HG03565 (cell line): ENCODE data around the gene PORCN.
"Not testable (repeated sequence)": the region's sequence is repeated elsewhere in the genome, so short reads cannot be mapped to it uniquely, and the experiment has no call there.

Experiments
- ATAC-seq: cut with Tn5 transposase; IDR thresholded peaks from one replicate; pipeline ENCODE4 v1.9.1; 2021; ENCODE audit warnings: mild to moderate bottlenecking, moderate library complexity; ENCODE audit not compliant: unreplicated experiment

Gene PORCN

DNA sequence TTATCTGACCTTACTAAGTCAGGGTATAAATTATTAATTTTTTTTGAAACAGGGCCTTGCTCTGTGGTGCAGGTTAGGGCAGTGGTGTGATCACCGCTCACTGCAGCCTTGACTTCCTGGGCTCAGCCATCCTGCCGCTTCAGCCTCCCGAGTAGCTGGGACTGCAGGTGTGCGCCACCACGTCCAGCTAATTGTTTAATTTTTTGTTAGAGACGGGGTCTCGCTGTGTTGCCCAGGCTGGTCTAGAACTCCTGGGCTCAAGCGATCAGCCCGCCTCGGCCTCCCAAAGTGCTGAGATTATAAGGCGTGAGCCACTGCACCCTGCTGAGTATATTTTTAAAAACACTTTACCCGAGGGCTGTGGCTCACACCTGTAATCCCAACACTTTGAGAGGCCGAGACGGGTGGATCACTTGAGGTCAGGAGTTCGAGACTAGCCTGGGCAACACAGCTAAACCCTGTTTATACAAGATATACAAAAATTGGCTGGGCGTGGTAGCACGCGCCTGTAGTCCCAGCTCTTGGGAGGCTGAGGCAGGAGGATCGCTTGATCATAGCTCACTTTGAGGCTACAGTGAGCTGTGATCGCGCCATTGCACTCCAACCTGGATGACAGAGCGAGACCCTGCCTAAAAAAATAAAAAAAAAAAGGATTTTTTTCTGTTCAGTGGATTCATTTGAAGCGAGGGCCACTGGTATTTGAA, 30.0 kb downstream of the PORCN start:
- no peak for ATAC-seq

DNA sequence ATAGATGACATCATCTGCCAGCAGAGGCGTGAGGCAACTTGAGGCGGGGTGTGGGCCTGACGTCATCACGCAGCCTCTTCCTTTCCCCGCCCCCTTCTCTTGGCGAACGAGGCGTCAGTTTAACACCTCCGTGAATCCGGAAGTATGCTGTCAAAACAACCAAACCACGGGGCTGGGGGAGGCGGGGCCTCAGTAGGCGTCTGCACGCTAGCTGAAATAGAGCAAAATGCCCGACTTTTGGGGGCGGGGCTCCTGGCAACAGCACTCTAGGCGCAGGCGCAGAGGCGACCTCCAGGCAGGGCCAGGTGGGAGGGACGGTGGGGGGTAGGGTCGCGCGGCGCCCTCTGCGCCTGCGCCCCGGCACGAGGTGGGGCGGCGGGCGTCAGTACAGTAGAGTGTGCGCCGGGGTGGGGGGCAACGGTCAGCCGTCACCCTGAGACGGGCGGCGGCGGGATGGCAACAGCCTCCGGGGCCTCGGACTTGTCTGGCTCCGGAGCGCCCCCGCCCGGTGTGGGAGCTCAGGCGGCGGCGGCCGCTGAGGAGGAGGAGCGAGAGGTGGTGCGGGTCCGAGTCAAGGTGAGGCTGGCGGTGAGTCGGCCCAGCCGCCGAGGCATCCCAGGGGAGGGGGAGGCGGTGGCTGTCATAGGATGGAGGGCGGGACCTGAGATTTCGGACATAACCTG, 30.7 kb downstream of the PORCN start, which contains the start of gene TBC1D25:
Gene TBC1D25, plus strand, starts transcription at position 370 of the 683 bp plus-strand sequence. Its CDS starts 84 bp downstream, at position 454.
- peak; percentile 73 for ATAC-seq

DNA sequence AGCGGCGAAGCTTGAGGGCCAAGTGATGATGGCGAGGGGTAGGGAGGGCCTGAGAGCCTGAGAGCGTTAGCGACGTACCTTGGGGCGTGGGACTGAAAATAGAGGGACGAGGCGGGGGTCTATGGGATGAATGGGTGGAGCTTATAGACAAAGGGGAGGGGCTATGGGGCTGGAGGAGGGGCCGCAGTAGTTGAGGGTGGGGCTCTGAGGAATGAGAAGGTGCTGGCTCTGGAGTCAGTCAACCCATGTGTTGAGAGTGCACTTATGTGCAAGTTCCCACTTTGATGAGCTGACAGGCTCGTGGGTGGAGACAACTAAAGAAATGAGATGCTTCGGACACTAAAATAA, 31.2 kb downstream of the PORCN start:
- peak; percentile 4 for ATAC-seq

DNA sequence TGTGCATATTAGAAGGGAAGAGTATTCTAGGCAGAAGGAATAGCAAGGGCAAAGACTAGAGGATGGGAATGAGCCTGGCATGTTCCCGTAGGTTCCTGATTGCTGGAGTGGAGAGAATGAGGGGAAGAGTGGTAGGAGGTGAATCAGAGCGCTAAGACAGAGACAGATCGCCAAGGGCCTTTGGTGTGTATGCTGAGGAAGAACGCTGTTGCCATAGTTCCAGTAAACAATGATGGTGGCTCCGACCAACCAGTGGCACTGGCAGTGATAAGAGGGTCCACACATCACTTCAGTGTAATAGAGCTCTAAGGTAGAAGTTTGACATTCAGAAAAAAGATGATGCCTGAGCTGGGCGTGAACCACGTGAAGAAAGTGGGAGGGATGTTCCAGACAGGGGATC, 31.7 kb downstream of the PORCN start:
- ATAC-seq, result no peak

DNA sequence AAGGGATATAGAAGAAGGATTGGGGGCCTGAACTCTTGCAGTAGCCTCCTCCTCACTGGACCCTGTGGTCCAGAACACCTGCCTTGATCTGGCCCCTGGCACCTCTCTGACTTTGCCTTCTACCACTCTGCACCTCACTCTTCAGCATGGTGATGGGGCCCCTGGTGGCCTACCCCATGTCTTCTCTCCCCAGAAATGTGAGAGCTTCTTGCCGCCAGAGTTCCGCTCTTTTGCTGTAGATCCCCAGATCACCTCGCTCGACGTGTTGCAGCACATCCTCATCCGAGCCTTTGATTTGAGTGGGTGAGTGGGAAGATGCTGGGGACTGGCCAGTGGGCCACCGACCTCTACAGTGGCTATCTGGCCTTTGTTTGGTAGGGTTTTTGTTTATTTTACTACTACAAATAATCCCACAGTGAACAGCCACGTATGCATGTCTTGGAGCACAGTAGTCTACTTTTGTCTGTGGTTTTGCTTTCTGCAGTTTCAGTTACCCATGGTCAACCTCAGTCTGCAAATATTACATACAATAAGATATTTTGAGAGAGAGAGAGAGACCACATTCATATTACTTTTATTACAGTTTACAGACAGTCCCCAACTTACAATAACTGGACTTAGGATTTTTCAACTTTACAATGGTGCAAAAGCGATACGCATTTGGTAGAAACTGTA, 32.5 kb downstream of the PORCN start:
- no peak for ATAC-seq

DNA sequence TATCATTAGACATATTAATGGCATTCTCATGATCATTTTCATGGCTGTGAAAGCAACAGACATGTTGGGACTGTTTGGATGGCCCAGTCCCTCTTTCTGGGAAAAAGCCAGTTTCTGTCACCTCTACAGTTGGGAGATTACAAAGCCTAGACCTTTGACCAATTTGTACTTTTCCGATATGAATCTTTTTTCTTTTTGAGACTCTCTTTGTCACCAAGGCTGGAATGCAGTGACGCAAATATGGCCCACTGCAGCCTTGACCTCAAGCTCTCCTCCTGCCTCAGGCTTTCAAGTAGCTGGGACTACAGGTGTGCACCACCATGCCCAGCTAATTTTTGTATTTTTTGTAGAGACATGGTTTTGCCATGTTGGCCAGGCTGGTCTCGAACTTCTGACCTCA, 40.1 kb downstream of the PORCN start:
- ATAC-seq, result no peak

DNA sequence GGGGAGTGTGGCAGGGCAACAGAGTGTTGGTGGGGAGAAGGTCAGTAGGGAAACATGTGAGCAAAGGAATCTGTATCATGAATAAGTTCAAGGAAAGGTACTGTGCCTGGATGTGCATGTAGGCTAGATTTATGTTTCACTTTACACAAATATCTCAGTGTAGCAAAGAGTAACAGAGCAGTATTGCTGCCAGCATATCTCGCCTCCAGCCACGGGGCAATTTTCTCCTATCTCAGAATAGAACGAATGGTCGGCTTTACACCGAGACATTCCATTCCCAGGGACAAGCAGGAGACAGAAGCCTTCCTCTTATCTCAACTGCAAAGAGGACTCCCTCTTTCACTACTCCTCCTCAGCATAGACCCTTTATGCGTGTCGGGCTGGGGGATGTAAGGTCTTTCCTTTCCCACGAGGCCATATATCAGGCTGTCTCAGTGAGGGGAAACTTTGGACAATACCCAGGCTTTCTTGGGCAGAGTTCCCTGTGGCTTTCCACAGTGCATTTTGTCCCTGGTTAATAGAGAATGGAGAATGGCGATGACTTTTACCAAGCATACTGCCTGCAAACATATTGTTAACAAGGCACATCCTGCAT, 47.0 kb downstream of the PORCN start:
- not testable (repeated sequence) for ATAC-seq

DNA sequence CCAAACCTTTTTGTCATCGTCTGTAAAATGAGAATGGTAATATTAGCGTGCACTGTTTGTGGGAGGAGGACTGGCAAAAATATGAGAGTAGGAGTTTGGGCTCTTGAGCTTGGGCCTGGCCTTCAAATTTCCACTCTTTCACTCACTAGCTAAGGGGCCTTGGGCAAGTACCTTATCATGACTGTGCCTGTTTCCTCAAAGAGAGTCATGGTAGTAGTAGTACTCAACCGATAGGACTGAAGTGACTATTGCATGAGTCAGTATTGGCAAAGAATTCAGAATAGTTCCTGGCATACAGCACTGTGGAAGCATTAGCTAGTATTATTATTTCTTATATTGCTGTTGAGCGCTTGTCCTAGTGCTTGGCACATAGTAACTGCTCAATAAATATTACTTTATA, 49.5 kb downstream of the PORCN start:
- ATAC-seq, result no peak

DNA sequence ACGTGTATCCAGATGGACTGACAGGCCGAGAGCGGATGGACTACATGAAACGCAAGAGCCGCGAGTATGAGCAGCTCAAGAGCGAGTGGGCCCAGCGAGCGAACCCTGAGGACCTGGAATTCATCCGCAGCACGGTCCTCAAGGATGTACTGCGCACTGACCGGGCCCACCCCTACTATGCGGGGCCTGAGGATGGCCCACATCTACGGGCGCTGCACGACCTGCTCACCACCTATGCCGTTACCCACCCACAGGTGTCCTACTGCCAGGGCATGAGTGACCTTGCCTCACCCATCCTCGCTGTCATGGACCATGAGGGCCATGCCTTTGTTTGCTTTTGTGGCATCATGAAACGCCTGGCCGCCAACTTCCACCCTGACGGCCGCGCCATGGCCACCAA, 50.8 kb downstream of the PORCN start:
- no peak for ATAC-seq

DNA sequence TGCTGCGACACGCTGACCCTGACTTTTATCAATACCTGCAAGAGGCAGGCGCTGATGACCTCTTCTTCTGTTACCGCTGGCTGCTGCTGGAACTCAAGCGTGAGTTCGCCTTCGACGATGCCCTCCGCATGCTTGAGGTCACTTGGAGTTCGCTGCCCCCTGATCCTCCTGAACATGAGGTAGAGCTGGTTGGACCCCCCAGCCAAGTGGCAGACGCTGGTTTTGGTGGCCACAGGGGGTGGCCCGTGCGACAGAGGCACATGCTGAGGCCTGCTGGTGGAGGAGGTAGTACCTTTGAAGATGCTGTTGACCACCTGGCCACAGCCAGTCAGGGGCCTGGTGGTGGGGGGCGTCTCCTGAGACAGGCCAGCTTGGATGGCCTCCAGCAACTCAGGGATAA, 51.3 kb downstream of the PORCN start:
- no peak for ATAC-seq

DNA sequence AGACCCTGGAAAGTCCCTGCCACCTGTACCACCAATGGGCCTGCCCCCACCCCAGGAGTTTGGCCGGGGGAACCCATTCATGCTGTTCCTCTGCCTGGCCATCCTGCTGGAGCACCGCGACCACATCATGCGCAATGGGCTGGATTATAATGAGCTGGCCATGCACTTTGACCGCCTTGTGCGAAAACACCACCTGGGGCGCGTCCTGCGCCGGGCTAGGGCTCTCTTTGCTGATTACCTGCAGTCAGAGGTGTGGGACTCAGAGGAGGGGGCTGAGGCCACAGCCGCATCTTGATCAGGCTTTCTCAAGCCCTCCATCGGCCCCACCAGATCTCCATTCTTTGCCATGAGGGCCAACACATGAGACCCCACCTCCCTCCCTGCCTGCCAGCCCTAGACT, 51.9 kb downstream of the PORCN start:
- ATAC-seq, result no peak

DNA sequence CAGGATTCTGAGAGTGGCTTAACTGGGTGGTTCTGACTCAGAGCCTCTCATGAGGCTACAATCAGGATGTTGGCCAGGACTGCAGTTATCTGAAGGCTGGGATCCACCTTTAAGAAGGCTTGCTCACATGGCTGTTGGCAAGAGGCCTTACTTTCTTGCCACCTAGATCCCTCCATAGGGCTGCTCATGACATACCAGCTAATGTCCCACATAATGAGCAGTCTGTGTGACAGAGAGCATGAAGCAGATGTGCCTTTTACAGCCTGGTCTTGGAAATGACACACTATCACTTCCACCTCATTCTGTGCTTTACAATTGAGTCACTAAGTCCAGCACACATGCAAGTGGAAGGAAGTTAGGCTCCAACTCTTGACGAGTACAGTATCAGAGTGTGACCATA, 61.2 kb downstream of the PORCN start:
- peak; percentile 36 for ATAC-seq
